ENCODE measurements around the gene REPS1.

DNA sequence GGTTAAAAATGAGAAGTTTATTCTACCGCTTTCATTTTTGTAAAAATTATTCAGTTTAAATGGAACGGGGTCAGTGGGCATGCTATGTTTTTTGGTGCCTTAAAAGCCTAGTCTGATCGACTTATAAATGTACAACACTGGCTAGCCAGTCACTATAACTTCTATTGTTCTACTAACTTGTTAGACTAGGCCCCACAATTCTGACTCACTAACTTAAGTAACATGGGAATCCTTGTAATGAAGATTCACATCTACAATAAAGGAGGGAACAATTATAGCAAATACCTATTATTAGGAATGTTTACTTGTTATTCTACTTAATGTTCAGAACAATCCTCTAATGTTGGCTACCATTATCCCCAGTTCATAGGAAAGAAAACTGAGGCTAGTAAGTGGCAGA is 28.5 kb downstream of the REPS1 start:
- no peak for TF ChIP-seq POLR2A (IDR thresholded peaks at IDR 0.05)
- TF ChIP-seq, protein P1, sequence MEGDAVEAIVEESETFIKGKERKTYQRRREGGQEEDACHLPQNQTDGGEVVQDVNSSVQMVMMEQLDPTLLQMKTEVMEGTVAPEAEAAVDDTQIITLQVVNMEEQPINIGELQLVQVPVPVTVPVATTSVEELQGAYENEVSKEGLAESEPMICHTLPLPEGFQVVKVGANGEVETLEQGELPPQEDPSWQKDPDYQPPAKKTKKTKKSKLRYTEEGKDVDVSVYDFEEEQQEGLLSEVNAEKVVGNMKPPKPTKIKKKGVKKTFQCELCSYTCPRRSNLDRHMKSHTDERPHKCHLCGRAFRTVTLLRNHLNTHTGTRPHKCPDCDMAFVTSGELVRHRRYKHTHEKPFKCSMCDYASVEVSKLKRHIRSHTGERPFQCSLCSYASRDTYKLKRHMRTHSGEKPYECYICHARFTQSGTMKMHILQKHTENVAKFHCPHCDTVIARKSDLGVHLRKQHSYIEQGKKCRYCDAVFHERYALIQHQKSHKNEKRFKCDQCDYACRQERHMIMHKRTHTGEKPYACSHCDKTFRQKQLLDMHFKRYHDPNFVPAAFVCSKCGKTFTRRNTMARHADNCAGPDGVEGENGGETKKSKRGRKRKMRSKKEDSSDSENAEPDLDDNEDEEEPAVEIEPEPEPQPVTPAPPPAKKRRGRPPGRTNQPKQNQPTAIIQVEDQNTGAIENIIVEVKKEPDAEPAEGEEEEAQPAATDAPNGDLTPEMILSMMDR (IDR thresholded peaks at IDR 0.05), result no peak
